Stimulated activated CD8-positive, alpha-beta memory T cell treated with anti-CD3 and anti-CD28 coated beads, Interleukin-15, amount 100 ng/mL, for 1 hour (primary cell): ENCODE data around the gene IL4R.

Experiments used
- DNase-seq: peaks from one replicate; pipeline ENCODE4 v3.0.0-alpha.2; 2020; ENCODE audit warnings: low read depth

Gene IL4R

GRCh38 chr16:27359615-27360014, 45.8 kb downstream of the IL4R start:
- DNase-seq, result no peak

DNA sequence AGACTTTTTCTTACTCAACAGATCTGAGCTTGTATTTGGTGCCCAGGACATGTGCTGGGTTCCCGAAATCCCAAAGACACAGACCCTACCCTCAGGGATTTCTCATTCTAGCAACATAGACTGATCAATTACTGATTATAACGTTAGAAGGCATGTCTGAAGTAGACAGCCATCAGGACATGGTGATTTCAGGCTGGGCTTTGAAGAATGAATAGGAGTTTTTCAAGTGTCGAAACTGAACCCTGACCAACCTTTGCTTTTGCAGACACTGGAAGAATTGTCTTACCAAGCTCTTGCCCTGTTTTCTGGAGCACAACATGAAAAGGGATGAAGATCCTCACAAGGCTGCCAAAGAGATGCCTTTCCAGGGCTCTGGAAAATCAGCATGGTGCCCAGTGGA, 48.2 kb downstream of the IL4R start:
- no peak for DNase-seq

- no peak for DNase-seq
Observed at GRCh38 chr16:27362570-27363245, 48.9 kb downstream of the IL4R start.

- no peak for DNase-seq
Observed at GRCh38 chr16:27363246-27363632, 49.5 kb downstream of the IL4R start.

DNA sequence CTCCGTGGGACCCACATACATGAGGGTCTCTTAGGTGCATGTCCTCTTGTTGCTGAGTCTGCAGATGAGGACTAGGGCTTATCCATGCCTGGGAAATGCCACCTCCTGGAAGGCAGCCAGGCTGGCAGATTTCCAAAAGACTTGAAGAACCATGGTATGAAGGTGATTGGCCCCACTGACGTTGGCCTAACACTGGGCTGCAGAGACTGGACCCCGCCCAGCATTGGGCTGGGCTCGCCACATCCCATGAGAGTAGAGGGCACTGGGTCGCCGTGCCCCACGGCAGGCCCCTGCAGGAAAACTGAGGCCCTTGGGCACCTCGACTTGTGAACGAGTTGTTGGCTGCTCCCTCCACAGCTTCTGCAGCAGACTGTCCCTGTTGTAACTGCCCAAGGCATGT, 50.0 kb downstream of the IL4R start:
- no peak for DNase-seq

DNA sequence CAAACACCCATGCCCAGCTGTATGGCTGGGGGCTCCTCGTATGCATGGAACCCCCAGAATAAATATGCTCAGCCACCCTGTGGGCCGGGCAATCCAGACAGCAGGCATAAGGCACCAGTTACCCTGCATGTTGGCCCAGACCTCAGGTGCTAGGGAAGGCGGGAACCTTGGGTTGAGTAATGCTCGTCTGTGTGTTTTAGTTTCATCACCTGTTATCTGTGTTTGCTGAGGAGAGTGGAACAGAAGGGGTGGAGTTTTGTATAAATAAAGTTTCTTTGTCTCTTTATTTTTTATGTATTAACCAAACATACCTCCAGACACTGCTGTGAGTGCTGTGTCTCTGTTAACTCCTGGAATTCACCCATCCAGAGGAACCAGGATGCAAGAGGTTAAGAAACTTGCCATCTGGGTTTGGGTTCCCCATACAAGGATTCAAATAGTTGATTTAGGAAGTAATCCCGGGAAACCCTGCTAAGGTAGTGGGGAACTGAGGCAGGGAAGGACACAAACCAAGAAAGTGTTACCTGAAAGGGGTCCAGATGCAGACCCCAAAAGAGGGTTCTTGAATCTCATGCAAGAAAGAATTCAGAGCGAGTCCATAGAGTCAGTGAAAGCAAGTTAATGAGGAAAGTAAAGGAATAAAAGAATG, 50.8 kb downstream of the IL4R start:
- DNase-seq, result no peak

DNA sequence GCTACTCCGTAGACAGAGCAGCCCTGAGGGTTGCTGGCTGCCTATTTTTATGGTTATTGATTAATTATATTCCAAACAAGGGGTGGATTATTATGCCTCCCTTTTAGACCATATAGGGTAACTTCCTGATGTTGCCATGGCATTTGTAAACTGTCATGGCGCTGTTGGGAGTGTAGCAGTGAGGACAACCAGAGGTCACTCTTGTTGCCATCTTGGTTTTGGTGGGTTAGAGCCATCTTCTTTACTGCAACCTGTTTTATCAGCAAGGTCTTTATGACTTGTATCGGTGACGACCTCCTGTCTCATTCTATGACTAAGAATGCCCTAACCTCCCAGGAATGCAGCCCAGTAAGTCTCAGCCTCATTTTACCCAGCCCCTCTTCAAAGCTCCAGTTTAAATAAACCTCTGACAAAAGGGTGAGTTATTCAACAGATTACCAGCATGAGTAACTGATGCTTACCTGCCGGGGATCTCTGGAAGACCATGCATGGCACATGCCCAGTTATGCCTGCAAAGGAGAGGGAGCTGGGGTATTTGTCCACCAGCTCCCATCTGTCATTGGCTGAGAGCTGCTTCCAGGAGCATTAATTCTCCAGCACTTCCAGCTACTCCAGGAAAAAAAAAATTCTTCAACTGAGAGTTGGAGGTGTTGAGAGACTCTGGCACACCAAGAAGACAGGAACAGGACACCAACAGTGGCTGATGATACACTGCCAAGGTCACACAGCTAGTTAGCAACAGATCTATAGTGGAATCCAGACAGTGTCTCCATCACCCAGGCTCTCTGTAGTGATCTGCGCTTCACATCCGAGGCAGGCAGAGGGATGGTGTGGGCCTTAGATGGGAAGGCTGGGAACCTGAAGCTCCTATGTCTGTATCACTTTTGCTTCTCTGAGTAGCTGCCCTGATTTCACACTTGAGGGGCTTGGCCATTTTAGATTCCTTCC, 51.6 kb downstream of the IL4R start:
- no peak for DNase-seq

DNA sequence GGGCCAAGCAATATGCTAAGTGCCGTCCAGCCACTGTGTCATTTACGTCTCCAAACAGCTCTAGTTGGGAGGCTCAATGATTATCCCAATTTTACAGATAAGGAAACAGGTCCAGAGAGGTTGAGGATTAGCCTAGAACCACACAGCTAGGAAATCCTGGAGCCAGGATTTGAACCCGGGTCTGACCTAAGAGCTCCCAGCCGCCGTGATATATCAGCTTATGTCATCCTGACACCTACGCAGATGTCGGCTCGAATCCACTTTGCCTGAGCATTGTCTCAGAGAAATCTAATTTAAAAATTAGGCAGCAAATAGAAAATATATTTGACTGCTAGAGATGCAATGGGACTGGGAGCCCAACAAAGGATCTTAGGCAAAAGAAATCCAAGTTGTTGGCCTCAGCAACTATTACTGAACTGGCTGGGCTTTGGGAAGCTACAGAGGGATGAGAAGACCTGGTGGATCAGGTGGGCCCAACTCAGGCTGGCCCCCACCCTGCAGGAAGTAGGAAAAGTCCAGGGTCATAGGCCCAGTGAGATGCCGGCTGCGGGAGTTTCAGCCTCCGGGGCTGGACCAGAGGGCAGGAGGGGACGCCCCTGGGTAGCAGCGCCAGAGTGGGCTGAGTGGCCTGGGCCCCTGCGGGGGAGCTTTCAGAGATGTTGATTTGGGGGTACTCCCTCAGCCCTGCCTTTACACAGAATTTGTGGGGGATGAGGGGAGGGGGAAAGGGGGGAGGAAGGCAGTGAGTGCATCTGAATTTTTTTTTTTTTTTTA, 53.1 kb downstream of the IL4R start:
- peak; percentile 17 for DNase-seq

DNA sequence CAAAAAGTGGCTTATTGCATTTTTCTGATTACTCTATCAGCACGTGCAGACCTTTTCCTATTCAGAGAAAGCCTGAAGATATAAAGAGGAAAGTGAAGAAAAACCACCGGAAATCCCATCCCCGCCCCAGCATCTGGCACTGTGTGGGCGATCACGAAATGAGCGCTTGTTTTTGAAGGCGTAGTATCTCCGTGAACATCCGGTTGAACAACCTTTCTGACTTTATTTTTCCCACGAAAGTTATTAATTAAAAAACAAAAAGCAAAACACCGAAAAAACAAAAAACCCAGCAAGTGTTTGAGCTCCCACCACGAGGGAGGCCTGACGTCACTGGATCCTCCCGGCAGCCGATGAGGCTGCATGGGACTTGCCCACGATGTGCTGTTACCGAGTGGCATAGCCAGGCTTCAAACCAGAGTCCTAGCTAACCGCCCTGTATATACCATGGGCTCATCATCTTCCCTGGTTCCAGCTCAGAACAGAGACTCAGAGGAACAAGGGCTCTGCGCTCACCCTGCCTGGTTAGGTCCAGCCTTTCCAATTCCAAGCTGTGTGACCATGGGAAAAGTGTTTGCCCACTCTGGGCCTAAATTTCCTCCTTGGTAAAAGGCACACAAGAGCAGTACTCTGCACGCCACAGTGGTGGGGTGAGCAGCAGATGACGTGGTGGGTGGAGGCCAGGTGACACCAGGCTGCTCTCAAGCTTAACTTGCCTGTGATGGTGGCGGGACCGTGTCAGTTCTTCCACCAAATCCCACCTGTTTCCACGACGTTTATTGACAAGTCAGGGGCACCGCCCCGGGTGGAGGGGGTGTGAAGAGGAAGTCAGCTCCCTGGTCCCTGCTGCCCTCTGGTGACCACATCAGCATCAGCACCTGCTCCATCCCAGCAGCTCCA, 53.9 kb downstream of the IL4R start:
- DNase-seq, result peak; percentile 78

DNA sequence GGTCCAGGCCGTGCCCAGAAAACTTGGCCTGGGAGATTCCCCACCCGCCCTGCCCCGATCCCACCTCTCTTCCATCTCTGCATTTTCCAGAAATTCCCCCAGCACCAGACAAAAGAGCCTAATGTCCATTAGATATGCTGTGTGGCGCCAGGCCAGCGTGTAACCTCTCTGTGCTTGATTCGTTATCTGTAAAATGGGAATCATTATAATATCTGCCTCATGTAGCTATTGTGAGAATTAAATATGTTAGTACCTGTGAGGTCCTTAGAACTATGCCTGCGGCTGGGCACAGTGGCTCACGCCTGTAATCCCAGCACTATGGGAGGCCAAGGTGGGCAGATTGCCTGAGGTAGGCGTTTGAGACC, 54.6 kb downstream of the IL4R start:
- DNase-seq, result no peak

DNA sequence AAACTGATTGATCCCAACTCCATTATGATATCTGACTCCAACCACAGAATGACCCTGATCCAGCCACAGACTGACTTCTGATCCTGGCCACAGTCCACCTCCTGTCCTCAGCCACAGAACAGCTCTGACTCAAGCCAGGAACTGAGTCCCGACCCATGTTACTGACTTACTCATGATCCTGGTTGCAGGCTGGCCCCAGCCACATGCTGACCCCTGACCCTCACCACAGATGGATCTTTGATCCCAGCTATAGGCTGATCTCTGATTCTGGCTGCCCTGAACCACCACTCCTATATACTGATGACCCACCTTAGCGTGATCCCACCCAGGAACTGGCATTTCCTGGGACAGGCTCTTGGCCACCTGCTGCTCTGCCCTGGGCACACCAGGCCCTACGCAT, 56.0 kb downstream of the IL4R start:
- no peak for DNase-seq

- no peak for DNase-seq
Observed at GRCh38 chr16:27370318-27370717, 56.5 kb downstream of the IL4R start.

DNA sequence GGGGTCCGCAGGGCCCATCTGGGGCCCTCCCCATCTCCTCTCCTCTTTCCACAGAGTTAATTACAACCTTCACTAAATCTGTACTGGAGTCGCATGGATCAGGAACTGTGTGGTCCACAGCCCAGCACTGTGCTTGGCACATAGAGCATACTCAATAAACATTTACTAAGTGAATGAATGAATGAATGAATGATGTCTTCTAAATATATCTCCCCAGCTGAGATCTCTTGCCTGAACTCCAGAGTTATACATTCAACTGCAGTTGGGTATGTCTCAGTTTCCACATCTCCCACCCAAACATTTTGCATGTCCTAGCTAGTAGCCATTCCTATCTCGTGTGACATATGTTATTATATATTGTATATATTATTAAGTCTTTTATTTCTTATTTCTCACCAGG, 59.5 kb downstream of the IL4R start:
- no peak for DNase-seq

GRCh38 chr16:27374221-27374803, 60.5 kb downstream of the IL4R start:
- DNase-seq, result no peak

GRCh38 chr16:27374804-27375425, 61.1 kb downstream of the IL4R start:
- DNase-seq, result peak; percentile 21

DNA sequence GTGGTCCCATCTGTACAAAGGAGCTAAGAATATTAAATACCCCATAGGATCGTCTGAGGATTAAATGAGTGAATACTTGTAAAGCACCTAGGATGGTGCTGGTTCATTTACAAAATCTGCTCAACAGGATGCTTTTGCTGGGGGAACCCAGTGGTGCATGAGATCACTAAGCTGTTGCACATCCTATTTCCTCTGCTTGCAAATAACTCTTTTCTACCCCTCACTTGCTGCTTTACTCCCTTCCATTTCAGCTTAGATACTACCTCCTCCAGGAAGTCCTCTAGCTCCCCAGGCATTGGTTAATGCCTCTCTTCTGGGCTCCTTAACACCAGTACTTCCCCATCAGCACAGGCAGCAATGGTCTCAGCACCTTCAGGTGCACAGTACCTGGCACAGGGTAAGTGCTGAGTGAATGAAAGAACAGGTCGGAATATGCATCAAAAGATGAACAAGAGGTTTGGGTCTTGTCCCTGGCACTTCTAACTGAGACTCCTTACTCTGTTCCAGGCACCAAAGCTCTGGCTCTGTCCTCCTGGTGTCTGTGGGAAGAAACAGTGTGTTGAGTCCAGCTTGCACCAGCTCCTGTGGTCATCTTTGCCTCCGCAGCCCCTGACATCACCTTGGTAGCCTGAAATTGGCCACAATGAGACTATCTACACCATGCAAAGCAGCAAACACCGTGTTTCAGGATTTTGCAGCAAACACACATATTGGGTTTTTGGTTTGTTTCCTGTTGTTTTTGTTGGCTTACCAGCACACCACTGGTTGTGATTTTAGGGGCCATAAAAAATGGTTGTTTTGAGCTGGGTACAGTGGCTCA, 64.1 kb downstream of the IL4R start:
- no peak for DNase-seq

DNA sequence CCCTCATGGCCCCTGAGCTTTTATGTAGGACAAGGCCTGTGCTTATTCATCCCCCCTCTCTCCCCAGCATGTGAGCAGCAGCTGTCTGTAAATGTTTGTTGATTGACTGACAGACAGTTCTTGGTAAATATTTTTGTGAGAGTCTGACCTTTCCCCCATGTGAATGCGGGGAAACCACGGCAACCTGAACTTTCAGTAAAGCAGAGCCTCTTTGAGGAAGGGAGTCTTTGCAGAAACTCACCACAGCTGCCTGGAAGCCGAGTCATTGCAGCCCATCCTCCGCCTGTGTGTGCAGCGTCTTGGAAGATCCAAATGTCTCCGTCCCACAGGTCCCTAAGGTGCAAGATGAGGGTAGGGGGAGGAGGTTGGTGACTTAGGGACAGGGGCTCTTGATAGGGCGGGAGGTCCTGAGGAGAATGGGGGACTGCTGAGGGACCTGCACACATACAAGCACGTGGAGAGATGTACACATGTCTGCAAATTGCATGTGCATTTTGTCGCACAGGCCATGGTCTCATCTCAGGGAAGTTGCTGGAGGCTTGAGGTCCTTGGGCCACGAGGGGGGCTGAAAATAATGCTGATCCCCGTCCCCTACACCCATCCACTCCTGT, 65.2 kb downstream of the IL4R start:
- no peak for DNase-seq

DNA sequence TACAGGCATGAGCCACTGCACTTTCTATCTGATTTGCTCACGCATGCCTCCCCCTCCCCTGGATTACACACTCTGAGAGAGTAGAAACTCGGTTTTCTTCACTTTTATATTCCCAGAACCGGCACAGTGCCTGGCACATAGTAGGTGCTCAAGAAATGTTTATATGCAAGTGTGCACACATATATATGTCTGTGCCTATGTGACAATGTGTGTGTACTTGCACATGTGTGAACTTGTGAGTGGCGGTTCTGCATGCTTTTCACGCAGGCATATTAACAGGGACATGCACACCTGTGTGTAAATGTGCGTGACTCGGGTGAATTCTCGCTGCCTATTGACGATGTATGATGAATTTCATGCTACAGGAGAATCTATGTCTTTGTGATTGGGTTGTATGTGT, 66.1 kb downstream of the IL4R start:
- no peak for DNase-seq

DNA sequence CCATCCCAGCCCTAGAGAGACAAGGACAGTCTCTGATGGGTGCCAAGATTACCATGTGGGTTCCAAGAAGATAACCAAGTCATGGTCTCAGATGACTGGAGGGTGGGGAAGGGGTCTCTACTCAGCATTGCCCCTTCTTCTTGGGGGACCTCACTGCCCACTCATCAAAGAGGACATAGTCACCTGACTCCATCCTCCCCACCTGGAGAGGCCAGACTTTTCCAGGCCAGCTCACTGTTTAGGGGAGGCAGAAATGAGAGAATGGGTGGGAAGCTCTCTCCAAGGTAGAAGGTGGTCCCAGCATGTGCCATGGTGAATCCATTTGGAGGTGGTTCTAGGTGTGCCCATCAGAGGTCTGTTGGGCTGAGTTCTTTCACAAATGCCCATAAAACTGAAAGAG, 67.5 kb downstream of the IL4R start:
- no peak for DNase-seq
